ENCODE measurements around the gene SLC44A1.

SLC44A1 gene

DNA sequence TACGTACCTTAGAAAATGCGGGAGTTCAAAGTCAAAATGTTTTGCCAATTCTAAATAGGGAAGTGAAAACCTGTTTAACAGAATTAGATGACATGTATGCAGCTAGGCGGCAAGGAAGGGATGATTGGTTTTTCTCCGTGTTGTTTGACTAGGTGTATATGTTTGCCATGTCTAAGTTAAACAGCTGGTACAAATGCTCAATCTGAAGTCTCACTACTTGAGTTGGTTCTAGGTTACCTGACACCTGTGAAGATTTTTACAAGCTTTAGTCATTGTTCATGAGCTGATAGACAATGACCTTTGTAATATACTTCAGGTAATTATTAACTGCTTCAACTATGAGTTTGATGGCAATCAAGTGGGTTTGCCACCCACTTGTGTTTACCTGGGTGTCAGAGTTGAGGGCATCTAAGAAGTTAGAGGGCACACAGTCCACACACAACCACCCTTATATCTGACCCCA is 74.3 kb downstream of the SLC44A1 start:
- TF ChIP-seq, protein P1, sequence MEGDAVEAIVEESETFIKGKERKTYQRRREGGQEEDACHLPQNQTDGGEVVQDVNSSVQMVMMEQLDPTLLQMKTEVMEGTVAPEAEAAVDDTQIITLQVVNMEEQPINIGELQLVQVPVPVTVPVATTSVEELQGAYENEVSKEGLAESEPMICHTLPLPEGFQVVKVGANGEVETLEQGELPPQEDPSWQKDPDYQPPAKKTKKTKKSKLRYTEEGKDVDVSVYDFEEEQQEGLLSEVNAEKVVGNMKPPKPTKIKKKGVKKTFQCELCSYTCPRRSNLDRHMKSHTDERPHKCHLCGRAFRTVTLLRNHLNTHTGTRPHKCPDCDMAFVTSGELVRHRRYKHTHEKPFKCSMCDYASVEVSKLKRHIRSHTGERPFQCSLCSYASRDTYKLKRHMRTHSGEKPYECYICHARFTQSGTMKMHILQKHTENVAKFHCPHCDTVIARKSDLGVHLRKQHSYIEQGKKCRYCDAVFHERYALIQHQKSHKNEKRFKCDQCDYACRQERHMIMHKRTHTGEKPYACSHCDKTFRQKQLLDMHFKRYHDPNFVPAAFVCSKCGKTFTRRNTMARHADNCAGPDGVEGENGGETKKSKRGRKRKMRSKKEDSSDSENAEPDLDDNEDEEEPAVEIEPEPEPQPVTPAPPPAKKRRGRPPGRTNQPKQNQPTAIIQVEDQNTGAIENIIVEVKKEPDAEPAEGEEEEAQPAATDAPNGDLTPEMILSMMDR (IDR thresholded peaks at IDR 0.05): no peak

DNA sequence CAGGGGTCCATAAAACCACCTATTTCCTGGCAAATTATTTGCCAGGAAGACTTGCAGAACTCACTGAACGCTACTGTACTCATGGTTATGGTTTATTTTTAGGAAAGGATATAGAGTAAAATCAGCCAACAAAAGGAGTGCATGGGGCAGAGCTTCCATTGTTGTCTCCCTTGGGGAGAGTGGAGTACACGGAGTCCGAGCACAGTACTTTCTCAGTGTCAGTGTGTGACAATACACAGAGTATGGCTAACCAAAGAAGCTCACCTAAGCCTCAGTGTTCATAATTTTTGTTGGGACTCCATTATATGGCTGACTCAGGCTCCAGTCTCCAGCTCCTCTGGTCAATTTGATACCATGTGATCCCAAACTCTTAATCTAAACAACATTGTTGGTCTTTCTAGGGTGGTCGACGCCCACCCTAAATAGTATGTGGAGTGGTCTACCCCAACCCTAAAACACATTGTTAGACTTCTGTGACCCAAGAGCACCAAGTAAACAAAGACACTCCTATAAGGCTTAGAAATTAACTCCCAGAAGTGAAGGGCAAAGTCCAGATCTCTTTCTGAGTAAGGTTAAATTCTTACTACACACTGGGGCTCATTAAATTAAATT is 74.9 kb downstream of the SLC44A1 start:
- TF ChIP-seq, protein P1 (IDR thresholded peaks at IDR 0.05): no peak

DNA sequence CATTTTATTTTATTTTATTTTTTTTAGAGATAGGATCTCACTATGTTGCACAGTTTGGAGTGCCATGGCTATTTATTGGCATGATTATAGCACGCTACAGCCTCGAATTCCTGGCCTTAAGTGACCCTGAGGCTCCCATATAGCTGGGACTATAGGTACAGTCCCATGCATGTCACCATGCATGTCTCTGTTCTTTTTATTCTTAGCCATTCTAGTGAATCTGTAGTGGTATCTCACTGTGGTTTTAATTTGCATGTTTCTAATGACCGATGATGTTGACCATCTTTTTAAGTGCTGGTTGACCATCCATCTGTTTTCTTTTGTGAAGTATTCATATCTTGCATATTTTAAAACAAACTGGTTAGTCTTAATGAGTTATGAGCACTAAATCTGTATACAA is 76.1 kb downstream of the SLC44A1 start:
- TF ChIP-seq, protein P1 (IDR thresholded peaks at IDR 0.05): no peak

DNA sequence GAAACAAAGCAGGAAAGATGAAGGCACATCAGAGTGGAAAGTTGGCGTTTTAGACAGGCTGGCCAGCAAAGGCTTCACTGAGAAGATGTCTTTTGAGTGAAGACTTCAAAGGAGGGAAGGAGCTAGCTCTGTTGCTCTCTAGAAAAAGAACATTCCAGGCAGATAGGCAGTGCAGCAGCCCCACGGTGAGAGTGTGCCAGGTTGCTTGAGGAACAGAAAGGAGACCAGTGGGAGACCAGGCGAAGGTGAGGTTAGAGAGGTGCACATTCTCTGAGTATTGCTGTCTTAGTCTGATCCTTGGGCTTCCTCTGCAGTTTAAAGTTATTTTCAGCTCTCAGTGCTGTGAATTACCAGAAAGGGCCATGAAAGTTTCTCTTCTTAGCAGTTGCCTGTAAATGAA is 83.8 kb downstream of the SLC44A1 start:
- TF ChIP-seq, protein P1 (IDR thresholded peaks at IDR 0.05): no peak

DNA sequence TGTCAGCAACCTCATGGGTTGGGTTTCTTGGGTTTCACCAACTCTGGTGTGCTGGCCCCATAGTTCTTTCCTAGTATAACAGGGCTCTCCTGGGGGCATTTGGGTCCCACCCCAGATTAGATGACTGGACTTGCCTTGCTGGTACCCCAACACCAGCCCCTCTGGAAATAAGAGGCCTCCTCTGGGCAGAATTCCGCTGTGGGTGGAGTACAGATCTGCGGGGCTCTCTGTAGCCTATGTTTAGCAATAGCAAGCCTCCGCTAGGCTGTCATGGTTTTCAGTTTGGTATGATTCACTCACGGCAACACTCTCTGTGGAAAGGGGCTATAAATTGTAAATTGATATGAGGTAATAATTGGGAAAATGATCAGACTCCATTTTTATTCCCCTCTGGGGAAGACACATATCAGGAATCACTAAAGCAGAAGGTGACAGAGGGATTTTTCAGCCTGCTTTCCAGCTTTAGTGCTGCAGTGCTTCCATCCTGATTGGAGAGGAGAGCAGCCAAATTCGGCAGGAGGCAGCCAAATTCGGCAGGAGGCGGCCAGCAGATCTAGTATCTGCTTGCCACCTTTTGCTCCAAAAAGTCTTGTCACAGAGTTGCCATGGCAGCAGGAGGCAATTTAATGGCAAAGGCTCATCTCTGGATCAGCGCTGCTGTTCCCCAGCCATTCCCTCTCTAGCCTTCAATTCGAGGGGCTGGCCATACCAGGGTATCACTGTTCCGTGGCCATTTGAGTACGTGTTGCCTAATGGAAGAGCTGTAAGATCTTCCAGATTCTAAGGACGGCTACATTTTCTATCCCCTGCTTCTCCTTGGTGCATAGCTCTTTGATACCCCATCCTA is 84.6 kb downstream of the SLC44A1 start:
- TF ChIP-seq, protein P1 (IDR thresholded peaks at IDR 0.05): no peak

DNA sequence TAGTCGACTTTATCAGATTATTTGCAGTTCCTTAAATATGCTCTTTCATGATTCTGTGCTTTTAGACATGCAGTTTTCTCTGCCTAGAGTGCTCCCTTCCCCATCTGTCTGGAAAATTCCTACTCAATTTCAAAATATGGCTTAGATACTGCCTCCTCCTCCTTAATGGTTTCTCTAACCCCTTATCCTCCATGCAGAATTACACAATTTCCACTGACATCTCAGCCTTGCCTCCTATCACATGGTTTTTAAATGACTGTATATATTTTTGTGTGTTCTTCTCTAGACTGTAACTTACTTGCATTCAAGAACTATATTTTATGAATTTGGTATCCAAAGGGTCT is 85.2 kb downstream of the SLC44A1 start:
- TF ChIP-seq, protein P1 (IDR thresholded peaks at IDR 0.05): no peak

DNA sequence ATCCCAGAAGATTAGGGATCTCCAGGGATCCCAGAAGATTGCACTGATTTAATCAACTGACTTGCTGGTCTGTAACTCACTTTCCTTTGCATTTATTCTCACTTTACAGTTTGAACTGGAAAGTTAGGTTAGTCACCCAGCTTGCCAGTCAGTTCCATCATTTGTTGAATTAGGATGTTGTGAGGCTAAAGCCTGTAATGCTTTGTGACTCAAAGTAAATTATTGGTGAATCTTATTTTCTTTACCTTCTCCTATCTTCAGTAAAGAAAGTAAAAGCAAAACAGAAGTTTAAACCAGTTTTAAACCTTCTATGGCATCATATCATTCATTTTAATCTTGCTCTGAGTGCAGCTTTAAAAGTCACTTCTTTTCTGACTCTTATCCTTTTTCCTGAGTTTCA is 85.8 kb downstream of the SLC44A1 start:
- TF ChIP-seq, protein P1 (IDR thresholded peaks at IDR 0.05): no peak

Measured in LNCAP (cell line).